WERI-Rb-1 (cell line): ENCODE data around the gene PITX2.

Experiments
- DNase-seq: peaks from one replicate; pipeline ENCODE4 v3.0.0-alpha.2; 2020
- H3K27ac ChIP-seq: fragments of 250-450 bp; sonication (Bioruptor Pico); 2 replicates; pipeline ENCODE4 v1.5.1; 2020; ENCODE audit warnings: mild to moderate bottlenecking, moderate library complexity
- H3K27me3 ChIP-seq: fragments of 250-450 bp; sonication (Bioruptor Pico); 2 replicates; pipeline ENCODE4 v1.5.1; 2021; ENCODE audit warnings: mild to moderate bottlenecking, low read depth, moderate library complexity; ENCODE audit not compliant: insufficient read depth, severe bottlenecking
- H3K36me3 ChIP-seq: fragments of 250-450 bp; sonication (Bioruptor Pico); 2 replicates; pipeline ENCODE4 v1.5.1; 2020; ENCODE audit warnings: mild to moderate bottlenecking, moderate library complexity
- H3K4me3 ChIP-seq: 2 replicates; pipeline ENCODE4 v1.5.1; 2011; ENCODE audit warnings: low read depth, mild to moderate bottlenecking, control low read depth, low read length
- H3K9me3 ChIP-seq: fragments of 250-450 bp; sonication (Bioruptor Pico); 2 replicates; pipeline ENCODE4 v1.5.1; 2021; ENCODE audit warnings: mild to moderate bottlenecking, moderate library complexity; ENCODE audit not compliant: severe bottlenecking
- CTCF ChIP-seq: IDR thresholded peaks from 2 replicates; pipeline ENCODE4 v1.5.1; 2011; ENCODE audit warnings: low read depth, mild to moderate bottlenecking, control low read depth, inconsistent platforms, low read length

PITX2 gene

GRCh38 chr4:110653321-110654253 lies 30.7 kb upstream of the PITX2 start:
- H3K36me3 ChIP-seq = no peaks in the 10 kb centered on the region
- no peak overlapping the region for H3K4me3 ChIP-seq
- H3K27me3 ChIP-seq = peaks cover 83% of the 10 kb centered on the region
- H3K27ac ChIP-seq = no peak overlapping the region
- no peak for DNase-seq
- no peak for TF ChIP-seq CTCF
- no peaks in the 10 kb centered on the region for H3K9me3 ChIP-seq

- Histone ChIP-seq H3K27ac (no peak overlapping the region), H3K36me3 (no peaks in the 10 kb centered on the region), H3K4me3 (no peak overlapping the region), H3K27me3 (peaks cover 92% of the 10 kb centered on the region), H3K9me3 (peaks cover 9% of the 10 kb centered on the region)
- no peak for TF ChIP-seq CTCF
- DNase-seq = no peak
These were observed 21.1 kb upstream of the PITX2 start for GRCh38 chr4:110644008-110644407.

GRCh38 chr4:110643096-110643495 lies 20.2 kb upstream of the PITX2 start:
- TF ChIP-seq CTCF = no peak
- no peak overlapping the region for H3K27ac ChIP-seq
- peaks cover 16% of the 10 kb centered on the region for H3K9me3 ChIP-seq
- no peaks in the 10 kb centered on the region for H3K36me3 ChIP-seq
- DNase-seq = no peak
- H3K27me3 ChIP-seq = peaks cover 95% of the 10 kb centered on the region
- H3K4me3 ChIP-seq = no peak overlapping the region

GRCh38 chr4:110641218-110641617 lies 18.3 kb upstream of the PITX2 start:
- H3K27me3 ChIP-seq = peaks cover 95% of the 10 kb centered on the region
- no peak overlapping the region for H3K27ac ChIP-seq
- H3K4me3 ChIP-seq = no peak overlapping the region
- no peak for TF ChIP-seq CTCF
- peaks cover 23% of the 10 kb centered on the region for H3K9me3 ChIP-seq
- DNase-seq = no peak
- H3K36me3 ChIP-seq = no peaks in the 10 kb centered on the region

- H3K27me3 ChIP-seq = peaks cover 95% of the 10 kb centered on the region
- no peak overlapping the region for H3K27ac ChIP-seq
- no peak for DNase-seq
- no peaks in the 10 kb centered on the region for H3K36me3 ChIP-seq
- H3K4me3 ChIP-seq = no peak overlapping the region
- no peak for TF ChIP-seq CTCF
- peaks cover 23% of the 10 kb centered on the region for H3K9me3 ChIP-seq
These were observed 17.7 kb upstream of the PITX2 start for GRCh38 chr4:110640576-110640975.
